Measurements from ENCODE around the gene E2F4. TPM values are rescaled to one million over a fixed set of nuclear protein-coding genes. Genes with fewer than 3 reads are reported as not detected.

The E2F4 gene
- total RNA-seq, 2 donors from 2014 or later: 51.9 to 88.7 TPM

- no peaks in the 10 kb centered on the region for H3K27me3 ChIP-seq
- TF ChIP-seq CTCF (IDR thresholded peaks at IDR 0.05): no peak
- TF ChIP-seq POLR2A (IDR thresholded peaks at IDR 0.05): no peak
- peaks cover 28% of the 10 kb centered on the region for H3K4me1 ChIP-seq
- no peak for DNase-seq
- peaks cover 16 to 32% of the 10 kb centered on the region in 2 donors for H3K36me3 ChIP-seq (replicated peaks in 1 of 2; ENCODE audit: insufficient read depth in 1 of 2, low read depth in 2 of 2)
- no peaks in the 10 kb centered on the region for H3K9me3 ChIP-seq
- no peak overlapping the region for H3K4me3 ChIP-seq
- intact Hi-C loops (cut with DNase I): no loop called here
- ATAC-seq: no peak
- WGBS, 2 donors: 90 to 95% methylated on average over 7 to 12 of the region's 12 CpGs
- H3K27ac ChIP-seq: no peak overlapping the region
These were observed 10.5 kb downstream of the E2F4 start for GRCh38 chr16:67202426-67202825.

- TF ChIP-seq POLR2A (IDR thresholded peaks at IDR 0.05): no peak
- TF ChIP-seq CTCF (IDR thresholded peaks at IDR 0.05): no peak
- Histone ChIP-seq H3K4me3 (no peak overlapping the region), H3K27ac (no peak overlapping the region), H3K36me3 (replicated peaks in 1 of 2; ENCODE audit: insufficient read depth in 1 of 2, low read depth in 2 of 2) (peaks cover 16 to 29% of the 10 kb centered on the region in 2 donors), H3K4me1 (peaks cover 24% of the 10 kb centered on the region), H3K27me3 (no peaks in the 10 kb centered on the region), H3K9me3 (no peaks in the 10 kb centered on the region)
- ATAC-seq: no peak
- no peak for DNase-seq
- 89 to 97% methylated on average over 5 to 22 of the region's 23 CpGs for WGBS, 2 donors
- intact Hi-C loops (cut with DNase I): no loop called here
These were observed 11.1 kb downstream of the E2F4 start for GRCh38 chr16:67202956-67203493.

GRCh38 chr16:67204076-67204475, 12.1 kb downstream of the E2F4 start:
- H3K27me3 ChIP-seq: no peaks in the 10 kb centered on the region
- TF ChIP-seq CTCF (IDR thresholded peaks at IDR 0.05): no peak
- TF ChIP-seq POLR2A (IDR thresholded peaks at IDR 0.05): no peak
- peaks cover 16 to 29% of the 10 kb centered on the region in 2 donors for H3K36me3 ChIP-seq (replicated peaks in 1 of 2; ENCODE audit: insufficient read depth in 1 of 2, low read depth in 2 of 2)
- H3K9me3 ChIP-seq: no peaks in the 10 kb centered on the region
- H3K4me3 ChIP-seq: no peak overlapping the region
- ATAC-seq: no peak
- 89% methylated on average over 4 of the region's 4 CpGs; no CpG with 5 or more reads in 1 of the 2 donors for WGBS, 2 donors
- H3K27ac ChIP-seq: no peak overlapping the region
- H3K4me1 ChIP-seq: peaks cover 14% of the 10 kb centered on the region
- DNase-seq: no peak
- intact Hi-C loops (cut with DNase I): no loop called here

GRCh38 chr16:67206129-67206837, 14.3 kb downstream of the E2F4 start:
- TF ChIP-seq CTCF (IDR thresholded peaks at IDR 0.05) (no peak), POLR2A (IDR thresholded peaks at IDR 0.05) (no peak)
- 88 to 91% methylated on average over 8 of the region's 8 CpGs for WGBS, 2 donors
- intact Hi-C loops (cut with DNase I): no loop called here

More at GRCh38 chr16:67206129-67206837, 14.3 kb downstream of the E2F4 start:
- H3K9me3 ChIP-seq: no peaks in the 10 kb centered on the region
- DNase-seq (no peak), ATAC-seq (no peak)
- no peaks in the 10 kb centered on the region for H3K27me3 ChIP-seq
- no peaks in the 10 kb centered on the region for H3K4me1 ChIP-seq
- no peak overlapping the region for H3K27ac ChIP-seq
- no peak overlapping the region for H3K4me3 ChIP-seq
- H3K36me3 ChIP-seq (replicated peaks in 1 of 2; ENCODE audit: insufficient read depth in 1 of 2, low read depth in 2 of 2): peaks cover 16 to 27% of the 10 kb centered on the region in 2 donors

All from body of pancreas (tissue), 4 donors.